NCI-H446 treated with DMSO at 0.1 percent for 48 hours (cell line): ENCODE data around the gene SYNPO2.
"Not testable (repeated sequence)": the region's sequence is repeated elsewhere in the genome, so short reads cannot be mapped to it uniquely, and the experiment has no call there.

Source experiments
- DNase-seq: peaks from one replicate; lab custom pipeline; 2025; lab: John Stamatoyannopoulos, UW

The SYNPO2 gene

GRCh38 chr4:118888666-118889311, at the start of gene SYNPO2:
Gene SYNPO2, plus strand, starts transcription at chr4:118888854. Its CDS starts 183 bp downstream, at chr4:118889037.
- peak; percentile 52 for DNase-seq

DNA sequence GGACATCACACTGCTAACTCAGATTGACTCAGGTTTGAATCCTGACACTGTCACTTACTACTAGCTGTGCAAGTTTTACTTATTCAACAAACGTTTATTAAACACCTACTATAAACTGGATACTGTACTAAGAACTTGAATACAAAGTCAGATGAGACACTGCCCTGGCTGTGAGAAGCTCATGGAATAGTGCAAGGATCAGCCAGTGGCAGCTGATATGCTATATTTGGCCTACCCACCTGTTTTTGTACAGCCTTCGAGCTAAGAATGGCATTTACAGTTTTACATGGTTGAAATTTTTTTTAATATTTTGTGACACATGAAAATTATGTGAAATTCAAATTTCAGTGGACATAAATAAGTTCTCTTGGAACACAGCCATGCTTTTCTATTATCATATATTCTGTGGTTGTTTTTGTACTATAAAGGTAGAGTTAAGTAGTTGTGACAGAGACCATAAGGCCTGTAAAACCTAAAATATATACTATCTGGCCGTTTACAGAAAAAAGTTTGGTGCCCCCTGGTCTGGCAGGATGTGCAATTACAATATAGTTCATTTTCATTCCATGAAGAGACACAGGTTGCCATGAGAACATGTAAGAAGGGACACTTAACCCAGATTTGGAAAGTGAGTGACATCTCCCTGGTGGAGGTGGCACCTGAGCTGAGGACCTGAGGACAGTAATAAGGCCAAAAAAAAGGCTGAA, 49.3 kb upstream of the SYNPO2 start:
- no peak for DNase-seq

DNA sequence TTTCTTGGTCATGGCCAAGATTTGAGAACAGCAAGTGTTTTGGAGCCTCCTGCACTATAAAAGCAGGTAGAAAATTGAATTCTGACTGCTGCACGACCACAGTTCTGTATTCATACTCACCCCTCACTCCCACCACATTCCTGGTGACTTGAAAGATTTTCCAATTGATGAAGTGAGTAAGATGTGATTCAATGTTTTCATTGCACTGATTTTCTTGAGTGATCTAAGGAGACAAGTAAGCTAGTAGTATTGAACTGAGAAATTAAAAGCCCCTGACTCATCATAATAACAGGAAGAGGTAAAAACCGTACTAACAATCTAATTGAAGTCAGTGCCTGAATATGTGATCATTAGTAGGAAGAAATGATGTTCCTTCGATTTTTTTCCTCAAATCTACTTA, 46.6 kb upstream of the SYNPO2 start:
- DNase-seq: no peak

DNA sequence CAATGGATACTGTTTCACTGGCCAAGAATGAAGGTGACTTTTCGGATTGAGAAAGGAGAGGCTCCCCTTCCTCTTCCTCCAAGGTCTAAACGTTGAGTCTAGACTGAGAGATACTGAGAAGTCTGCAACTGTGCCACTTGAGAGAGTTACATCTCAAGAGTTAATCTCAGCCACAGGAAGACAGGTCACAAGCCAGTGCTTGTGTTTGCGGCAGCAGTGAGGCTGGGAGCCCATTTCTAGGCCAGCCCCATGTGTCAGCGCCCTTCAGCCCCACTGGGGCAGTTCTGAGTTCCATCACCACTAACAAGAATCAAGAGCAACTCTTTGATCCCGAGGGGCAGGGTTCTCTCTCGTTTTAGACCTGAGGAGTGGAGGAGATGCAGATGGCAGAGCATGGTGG, 45.4 kb upstream of the SYNPO2 start:
- no peak for DNase-seq

DNA sequence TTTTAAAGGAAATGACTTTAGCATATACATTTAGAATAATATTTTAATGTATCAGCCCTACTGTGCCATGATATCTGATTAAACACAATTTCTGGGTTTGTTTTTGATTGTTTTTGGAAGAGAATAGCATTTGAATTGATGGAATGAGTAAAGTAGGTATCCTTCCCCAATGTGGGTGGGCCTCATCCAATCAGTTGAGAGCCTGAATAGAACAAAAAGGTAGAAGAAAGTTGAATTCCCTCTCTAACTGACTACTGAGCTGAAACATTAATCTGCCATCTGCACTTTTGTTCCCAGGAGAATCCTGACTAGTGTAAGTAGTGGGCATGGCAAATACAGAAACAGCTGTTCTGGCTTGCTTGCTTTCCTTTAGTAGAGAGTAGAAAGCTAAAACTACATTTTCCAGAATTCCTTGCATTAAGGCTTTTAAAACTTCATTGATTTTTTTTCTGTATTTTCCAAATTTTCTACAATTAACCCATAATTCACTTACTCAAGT, 43.1 kb upstream of the SYNPO2 start:
- peak; percentile 39 for DNase-seq

DNA sequence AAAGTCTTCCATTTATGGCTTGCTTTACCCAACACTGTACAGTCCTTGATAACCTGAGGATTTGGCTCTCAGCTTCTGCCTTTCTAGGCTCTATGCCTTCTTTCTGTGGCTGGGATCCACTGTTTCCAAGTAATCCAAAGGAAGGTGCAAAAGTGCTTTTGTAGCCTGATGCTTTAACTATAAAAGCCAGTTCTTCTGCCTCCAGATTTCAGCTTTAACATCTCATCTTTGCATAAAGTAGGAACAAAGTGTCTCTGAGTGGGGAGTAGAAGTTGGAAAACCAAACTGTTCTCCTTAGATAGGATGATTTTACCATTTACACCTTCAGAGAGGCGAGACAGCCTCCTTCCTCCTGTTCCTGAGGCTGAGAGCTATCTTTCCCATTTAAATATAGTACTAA, 41.7 kb upstream of the SYNPO2 start:
- no peak for DNase-seq

DNA sequence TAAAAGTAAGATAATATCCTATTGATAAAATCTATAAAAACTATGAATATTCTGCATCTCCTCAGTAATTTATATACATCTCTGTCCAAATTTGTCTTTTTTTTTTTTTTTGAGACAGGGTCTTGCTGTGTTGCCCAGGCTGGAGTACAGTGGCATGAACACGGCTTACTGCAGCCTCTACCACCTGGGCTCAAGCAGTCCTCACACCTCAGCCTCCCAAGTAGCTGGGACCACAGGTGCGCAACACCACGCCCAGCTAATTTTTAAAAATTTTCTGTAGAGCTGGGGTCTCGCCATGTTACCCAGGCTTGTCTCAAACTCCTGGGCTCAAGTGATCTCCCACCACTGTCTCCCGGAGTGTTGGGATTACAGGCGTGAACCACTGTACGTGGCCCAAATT, 40.4 kb upstream of the SYNPO2 start:
- DNase-seq: no peak

DNA sequence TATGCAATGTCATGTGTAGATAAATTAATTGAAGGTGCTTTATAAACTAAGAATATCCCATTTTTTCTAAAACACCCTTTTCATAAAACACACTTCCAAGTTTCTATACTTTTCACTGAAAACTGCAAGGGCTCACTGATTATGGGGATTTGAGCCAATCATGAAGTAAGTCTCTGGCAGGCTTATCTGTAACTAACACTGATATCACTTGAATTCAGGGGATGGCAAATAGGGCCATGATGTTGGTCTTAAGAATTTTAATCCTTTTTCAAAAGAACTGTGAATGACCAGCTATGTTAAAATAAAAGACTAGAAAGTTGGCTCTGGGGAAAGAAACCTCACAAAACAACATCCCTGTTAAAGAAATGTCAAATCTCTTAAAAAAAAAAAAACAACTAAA, 39.8 kb upstream of the SYNPO2 start:
- DNase-seq: no peak

- no peak for DNase-seq
These were observed 38.7 kb upstream of the SYNPO2 start for GRCh38 chr4:118849867-118850487.

- DNase-seq: no peak
These were observed 38.0 kb upstream of the SYNPO2 start for GRCh38 chr4:118850488-118851173.

- no peak for DNase-seq
These were observed 30.9 kb upstream of the SYNPO2 start for GRCh38 chr4:118857760-118858159.

DNA sequence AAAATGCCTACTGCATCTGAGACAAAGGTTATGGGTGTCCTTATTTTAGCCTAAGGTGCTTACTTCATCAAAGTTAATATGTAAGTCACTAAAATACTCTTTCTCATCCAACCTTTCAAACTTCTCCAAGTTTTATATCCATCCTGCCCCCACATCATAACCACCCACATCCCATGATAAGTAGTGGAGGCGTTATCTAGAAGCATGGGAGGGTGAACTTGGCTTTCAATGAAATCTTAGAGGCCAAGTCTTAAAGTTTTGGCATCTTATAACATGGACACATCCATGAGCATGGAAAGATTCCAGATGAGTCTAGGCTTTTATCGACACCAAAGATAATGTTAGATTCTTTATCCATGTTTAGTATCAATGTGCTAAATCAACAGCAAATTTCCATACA, 29.9 kb upstream of the SYNPO2 start:
- no peak for DNase-seq

- peak; percentile 49 for DNase-seq
These were observed 23.5 kb upstream of the SYNPO2 start for GRCh38 chr4:118865091-118865708.

DNA sequence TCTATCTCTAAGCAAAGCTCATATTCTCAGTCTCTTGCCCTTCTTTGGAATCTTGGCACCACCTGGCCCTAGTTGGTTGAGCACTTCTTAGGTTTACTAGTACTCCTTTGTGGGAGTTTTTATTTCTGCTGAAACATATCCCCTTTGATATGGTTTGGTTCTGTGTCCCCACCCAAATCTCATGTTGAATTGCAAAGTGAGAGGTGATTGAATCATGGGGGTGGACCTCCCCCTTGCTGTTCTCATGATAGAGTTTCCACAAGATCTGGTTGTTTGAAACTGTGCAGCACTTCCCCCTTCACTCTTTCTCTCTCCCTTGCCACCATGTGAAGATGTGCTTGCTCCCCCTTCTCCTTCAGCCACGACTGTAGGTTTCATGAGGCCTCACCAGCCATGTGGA, 22.2 kb upstream of the SYNPO2 start:
- DNase-seq: no peak

DNA sequence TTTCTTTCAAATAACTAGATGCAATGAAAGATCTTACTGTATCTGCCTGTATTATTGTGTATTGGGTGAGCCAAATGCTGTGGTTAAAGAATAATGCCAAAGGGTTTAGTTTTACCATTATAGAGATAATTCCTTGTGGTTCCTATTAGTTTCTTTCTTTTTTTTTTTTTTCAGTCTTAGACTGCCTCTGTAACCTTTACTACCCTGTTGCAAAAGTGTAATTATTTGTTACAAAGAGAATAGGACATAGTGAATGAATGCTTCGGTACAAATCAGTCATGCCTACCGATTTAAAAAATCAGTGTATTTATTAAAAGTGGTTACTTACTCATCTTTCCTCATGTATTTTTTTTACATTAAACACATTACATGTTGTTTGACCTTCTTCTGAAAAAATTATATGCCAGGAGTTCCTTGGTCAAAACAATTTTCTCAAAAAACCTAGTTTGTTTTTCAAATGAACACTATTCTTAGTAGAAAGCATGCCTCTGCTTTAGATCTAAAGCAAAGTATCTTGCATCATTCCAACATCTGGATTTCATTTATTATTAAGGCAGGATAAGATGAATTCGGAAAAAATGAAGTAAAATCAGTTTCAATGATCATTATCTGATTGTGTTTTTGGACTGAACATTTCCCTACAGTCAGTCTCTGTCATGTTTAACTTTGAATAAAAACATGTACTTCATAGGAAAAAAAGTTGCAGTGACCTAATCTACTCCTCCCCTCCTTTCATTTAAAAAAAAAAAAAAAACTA, 21.2 kb upstream of the SYNPO2 start:
- DNase-seq: no peak

GRCh38 chr4:118869808-118870342, 18.8 kb upstream of the SYNPO2 start:
- DNase-seq: no peak

DNA sequence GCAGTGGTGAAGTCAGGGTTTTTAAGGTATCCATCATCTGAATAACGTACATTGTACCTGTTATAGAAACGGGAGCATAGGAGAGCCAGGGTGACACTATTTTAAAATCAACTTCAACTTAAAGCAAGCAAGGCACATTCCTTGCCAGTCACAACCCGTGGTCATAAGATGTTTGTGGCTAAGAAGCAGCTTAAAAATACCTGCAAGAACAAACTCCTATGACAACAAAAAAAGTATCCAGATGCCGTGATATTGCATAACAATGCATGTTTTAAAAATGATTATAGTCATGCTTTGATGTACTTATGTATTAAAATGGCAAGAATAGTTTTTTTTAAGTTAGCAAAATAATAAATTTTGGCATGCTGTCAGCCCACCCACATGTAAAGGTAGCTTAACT, 16.5 kb upstream of the SYNPO2 start:
- DNase-seq: no peak

- DNase-seq: no peak
These were observed 10.9 kb upstream of the SYNPO2 start for GRCh38 chr4:118877797-118878196.

DNA sequence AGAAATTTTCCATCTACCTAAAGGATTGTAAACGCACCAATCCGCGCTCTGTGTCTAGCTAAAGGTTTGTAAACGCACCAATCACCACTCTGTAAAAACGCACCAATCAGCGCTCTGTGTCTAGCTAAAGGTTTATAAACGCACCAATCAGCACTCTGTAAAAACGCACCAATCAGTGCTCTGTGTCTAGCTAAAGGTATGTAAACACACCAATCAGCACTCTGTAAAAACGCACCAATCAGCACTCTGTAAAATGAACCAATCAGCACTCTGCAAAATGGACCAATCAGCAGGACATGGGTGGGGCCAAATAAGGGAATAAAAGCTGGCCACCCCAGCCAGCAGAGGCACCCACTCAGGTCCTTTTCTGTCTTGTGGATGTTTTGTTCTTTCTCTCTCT, 10.1 kb upstream of the SYNPO2 start:
- not testable (repeated sequence) for DNase-seq

DNA sequence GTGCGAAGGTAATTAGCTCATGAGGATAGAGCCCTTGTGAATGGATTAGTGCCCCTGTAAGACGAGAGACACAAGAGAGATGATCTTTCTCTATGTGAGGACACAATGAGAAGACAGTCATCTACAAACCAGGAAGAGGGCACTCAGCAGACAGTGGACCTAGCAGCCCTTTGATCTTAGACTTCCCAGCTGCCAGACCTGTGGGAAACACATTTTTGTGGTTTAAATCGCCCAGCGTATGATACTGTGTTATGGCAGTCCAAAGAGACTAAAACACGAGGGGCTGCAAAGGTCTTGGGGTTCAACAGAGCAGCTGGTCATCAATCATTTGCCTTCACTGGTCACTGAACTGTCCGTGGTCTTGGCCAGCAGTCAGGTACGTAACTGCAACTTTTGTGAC, 9.2 kb upstream of the SYNPO2 start:
- no peak for DNase-seq

- DNase-seq: no peak
These were observed 7.0 kb upstream of the SYNPO2 start for GRCh38 chr4:118881512-118882146.
